Left ventricle myocardium inferior (tissue), 1 donor: ENCODE measurements around the gene EPC1. TPM values are rescaled to one million over a fixed set of nuclear protein-coding genes. Genes with fewer than 3 reads are reported as not detected.
A peak's percentile ranks its signal among the peaks of the same experiment; 100 is the strongest.

Experiments
- DNase-seq: peaks from one replicate; pipeline ENCODE4 v3.0.0-alpha.2; 2020
- H3K27ac ChIP-seq: fragments of 200-600 bp; replicated peaks from 2 replicates; pipeline ENCODE4 v1.8.0; 2021
- H3K27me3 ChIP-seq: fragments of 200-600 bp; 2 replicates; pipeline ENCODE4 v1.8.0; 2021; ENCODE audit warnings: low read depth
- H3K36me3 ChIP-seq: fragments of 200-600 bp; 2 replicates; pipeline ENCODE4 v1.8.0; 2021
- H3K4me1 ChIP-seq: fragments of 200-600 bp; 2 replicates; pipeline ENCODE4 v1.8.0; 2021
- H3K4me3 ChIP-seq: fragments of 200-600 bp; 2 replicates; pipeline ENCODE4 v1.8.0; 2021; ENCODE audit warnings: mild to moderate bottlenecking, moderate library complexity
- H3K9me3 ChIP-seq: fragments of 200-600 bp; replicated peaks from 2 replicates; pipeline ENCODE4 v1.8.0; 2021
- intact Hi-C: fragments of 100-400 bp; cut with micrococcal nuclease; formaldehyde crosslinking; loops from one replicate; pipeline ENCODE4 v1.11.0; 2022
- total RNA-seq: library from RNA; stranded (reverse); fragmentation: NEBNext Ultra II Directional; extraction: Animal tissue kit (Norgen Biotek cat#: 25700); gene quantifications from one replicate; pipeline ENCODE4 v1.2.1, GENCODE V29; 2021
- TF ChIP-seq, protein P1 (sequence below): fragments of 200-600 bp; IDR thresholded peaks from 2 replicates; pipeline ENCODE4 v1.8.0; 2021; ENCODE audit warnings: antibody characterized with exemption, mild to moderate bottlenecking, borderline replicate concordance
- donor health status: DM: no; HTN: yes; CAD: no; lungs with severe emphysema.

The EPC1 gene
- total RNA-seq, 1 donor from 2014 or later: 17.0 TPM

DNA sequence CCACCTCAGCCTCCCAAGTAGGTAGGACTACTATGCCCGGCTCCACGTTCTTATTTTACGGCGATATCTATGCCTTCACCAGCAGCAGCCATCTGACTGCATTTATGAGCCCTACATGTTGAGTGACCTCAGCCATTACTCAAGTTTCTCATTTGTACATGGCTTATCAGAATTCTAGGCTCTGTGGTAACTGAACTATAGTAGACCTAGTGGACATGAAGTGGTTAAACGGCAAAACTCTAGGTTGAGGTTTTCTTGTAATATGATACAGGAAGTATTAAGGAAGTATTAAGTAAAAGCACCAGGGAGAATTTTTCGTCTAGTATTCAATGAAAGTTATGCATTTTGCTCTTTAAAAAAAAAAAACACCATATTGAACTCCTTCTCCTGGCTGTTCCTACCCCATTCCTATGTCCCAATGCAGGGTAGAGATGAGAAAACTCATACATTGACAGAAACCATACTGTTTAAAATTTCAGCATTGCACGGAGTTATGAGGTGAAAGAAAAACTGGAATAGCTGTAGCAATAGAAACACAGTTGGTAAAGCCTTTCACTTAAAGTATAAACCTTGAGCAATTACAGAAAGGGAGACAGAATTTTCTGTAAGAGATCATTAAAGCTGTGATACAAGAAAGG is 39.8 kb upstream of the EPC1 start:
- TF ChIP-seq, protein P1, sequence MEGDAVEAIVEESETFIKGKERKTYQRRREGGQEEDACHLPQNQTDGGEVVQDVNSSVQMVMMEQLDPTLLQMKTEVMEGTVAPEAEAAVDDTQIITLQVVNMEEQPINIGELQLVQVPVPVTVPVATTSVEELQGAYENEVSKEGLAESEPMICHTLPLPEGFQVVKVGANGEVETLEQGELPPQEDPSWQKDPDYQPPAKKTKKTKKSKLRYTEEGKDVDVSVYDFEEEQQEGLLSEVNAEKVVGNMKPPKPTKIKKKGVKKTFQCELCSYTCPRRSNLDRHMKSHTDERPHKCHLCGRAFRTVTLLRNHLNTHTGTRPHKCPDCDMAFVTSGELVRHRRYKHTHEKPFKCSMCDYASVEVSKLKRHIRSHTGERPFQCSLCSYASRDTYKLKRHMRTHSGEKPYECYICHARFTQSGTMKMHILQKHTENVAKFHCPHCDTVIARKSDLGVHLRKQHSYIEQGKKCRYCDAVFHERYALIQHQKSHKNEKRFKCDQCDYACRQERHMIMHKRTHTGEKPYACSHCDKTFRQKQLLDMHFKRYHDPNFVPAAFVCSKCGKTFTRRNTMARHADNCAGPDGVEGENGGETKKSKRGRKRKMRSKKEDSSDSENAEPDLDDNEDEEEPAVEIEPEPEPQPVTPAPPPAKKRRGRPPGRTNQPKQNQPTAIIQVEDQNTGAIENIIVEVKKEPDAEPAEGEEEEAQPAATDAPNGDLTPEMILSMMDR: no peak
- H3K27ac ChIP-seq: no peak overlapping the region
- DNase-seq: no peak
- no peaks in the 10 kb centered on the region for H3K9me3 ChIP-seq
- no peak overlapping the region for H3K4me3 ChIP-seq
- no peaks in the 10 kb centered on the region for H3K36me3 ChIP-seq
- peaks cover 5% of the 10 kb centered on the region for H3K4me1 ChIP-seq
- H3K27me3 ChIP-seq: no peaks in the 10 kb centered on the region
- intact Hi-C loops: no loop called here

DNA sequence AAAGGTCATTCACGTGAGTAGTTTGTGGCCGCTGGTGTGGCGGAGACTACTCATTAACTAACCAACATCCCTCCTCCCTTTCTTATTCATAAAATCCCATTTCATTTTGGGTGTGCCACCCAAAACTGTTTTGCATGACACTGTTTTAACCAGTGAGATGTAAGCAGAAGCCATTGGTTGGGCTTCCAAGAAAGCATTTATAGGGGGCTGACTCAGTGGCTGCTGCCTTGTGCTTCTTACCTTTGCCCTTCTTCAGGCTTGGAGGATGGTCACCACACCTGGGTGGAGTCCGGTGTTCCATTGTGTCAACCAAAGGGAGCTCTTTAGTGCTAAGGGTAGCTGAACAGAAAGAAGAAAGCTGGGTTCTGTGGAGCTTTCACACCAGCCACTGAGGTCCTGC is 37.2 kb upstream of the EPC1 start:
- intact Hi-C loops: no loop called here

DNA sequence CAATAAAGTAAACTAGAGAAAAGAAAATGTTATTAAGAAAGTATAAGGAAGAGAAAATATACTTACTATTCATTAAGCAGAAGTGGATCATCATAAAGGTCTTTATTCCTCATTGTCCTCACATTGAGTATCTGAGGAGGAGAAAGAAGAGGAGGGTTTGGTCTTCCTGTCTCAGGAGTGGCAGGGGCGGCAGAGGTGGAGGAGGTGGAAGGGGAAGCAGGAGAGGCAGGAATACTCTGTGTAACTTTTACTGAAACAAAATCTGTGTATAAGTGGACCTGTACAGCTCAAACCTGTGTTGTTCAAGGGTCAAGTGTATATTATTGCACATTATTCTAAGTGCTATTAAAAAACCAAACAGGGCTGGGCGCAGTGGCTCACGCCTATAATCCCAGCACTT is 34.2 kb upstream of the EPC1 start:
- Histone ChIP-seq H3K27ac (no peak overlapping the region), H3K36me3 (no peaks in the 10 kb centered on the region), H3K9me3 (no peaks in the 10 kb centered on the region), H3K4me3 (no peak overlapping the region), H3K4me1 (peaks cover 26% of the 10 kb centered on the region), H3K27me3 (no peaks in the 10 kb centered on the region)
- intact Hi-C loops: no loop called here
- TF ChIP-seq, protein P1: no peak
- no peak for DNase-seq

More for the DNA sequence above, 37.2 kb upstream of the EPC1 start:
- Histone ChIP-seq H3K9me3 (no peaks in the 10 kb centered on the region), H3K27me3 (no peaks in the 10 kb centered on the region), H3K27ac (no peak overlapping the region), H3K4me1 (peaks cover 12% of the 10 kb centered on the region), H3K36me3 (no peaks in the 10 kb centered on the region), H3K4me3 (no peak overlapping the region)
- DNase-seq: no peak
- TF ChIP-seq, protein P1: no peak

- peak overlapping the region; percentile 88 for H3K27ac ChIP-seq
- H3K4me3 ChIP-seq: peak overlapping the region; percentile 76
- H3K9me3 ChIP-seq: no peaks in the 10 kb centered on the region
- TF ChIP-seq, protein P1: no peak
- intact Hi-C loops: loop anchor here (5.0 kb wide), 1 partner anchor 67 kb away; the partner anchor contains the start of gene CCDC7
- H3K36me3 ChIP-seq: no peaks in the 10 kb centered on the region
- no peak for DNase-seq
- no peaks in the 10 kb centered on the region for H3K27me3 ChIP-seq
- peaks cover 37% of the 10 kb centered on the region for H3K4me1 ChIP-seq
Observed at GRCh38 chr10:32379950-32380551, 33.1 kb upstream of the EPC1 start.

DNA sequence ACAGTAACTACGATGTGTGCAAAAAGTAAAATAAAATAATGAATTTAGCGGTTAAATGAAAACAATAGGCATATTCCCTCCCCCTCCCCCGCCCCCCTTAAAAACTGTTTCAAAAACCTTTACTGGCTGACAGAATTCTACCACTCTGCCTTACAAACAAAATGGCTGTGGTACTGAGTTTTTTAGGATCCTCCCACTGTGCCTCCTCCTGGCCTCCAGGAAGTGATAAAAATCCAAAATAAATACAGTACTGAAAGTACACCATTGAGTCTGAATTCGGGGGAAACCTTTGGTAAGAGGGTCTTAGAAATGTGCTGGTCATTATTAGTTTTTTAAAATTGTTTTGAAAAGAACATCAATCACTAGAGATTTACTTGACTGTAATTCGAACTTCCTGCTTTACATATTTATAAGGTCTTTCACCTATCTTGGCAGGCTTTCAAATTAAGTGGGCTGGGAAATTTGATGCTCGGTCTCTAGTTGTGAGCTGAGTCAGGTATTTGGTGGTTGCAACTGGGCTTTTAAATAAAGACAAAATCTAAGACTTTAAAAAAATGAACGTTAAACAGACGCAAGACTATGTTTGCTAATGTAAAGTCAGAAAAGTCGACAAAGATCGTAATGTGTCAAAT is 32.5 kb upstream of the EPC1 start:
- Histone ChIP-seq H3K4me1 (peaks cover 41% of the 10 kb centered on the region), H3K36me3 (no peaks in the 10 kb centered on the region), H3K27ac (peak overlapping the region; percentile 88), H3K9me3 (no peaks in the 10 kb centered on the region), H3K27me3 (no peaks in the 10 kb centered on the region), H3K4me3 (peak overlapping the region; percentile 76)
- intact Hi-C loops: loop anchor here (5.0 kb wide), 1 partner anchor 68 kb away; the partner anchor contains the start of gene CCDC7
- DNase-seq: no peak
- TF ChIP-seq, protein P1: no peak
